K562 (cell line): ENCODE data around the gene UBL7. TPM values are rescaled to one million over a fixed set of nuclear protein-coding genes. Genes with fewer than 3 reads are reported as not detected.

Experiments
- ATAC-seq: fragments of 200-7000 bp; cut with Tn5 transposase; 3 replicates; pipeline ENCODE4 v1.9.1; 2020; ENCODE audit warnings: moderate library complexity
- BruUV-seq: library from RNA; stranded (reverse); fragments of 400-500 nt; replicated peaks from 2 replicates; lab custom pipeline; 2021; lab: Mats Ljungman, UMichigan
- CTCF ChIA-PET: fragments of 300-600 bp; formaldehyde crosslinking; extraction: SDS; loops from one replicate; lab custom pipeline; 2021; ENCODE audit warnings: low intra/inter-chr PET ratio; lab: Yijun Ruan, JAX
- POLR2A ChIA-PET: fragments of 300-600, 350-650 bp; sonication (Branson Sonifier 250); formaldehyde crosslinking; extraction: SDS; loops from one replicate; lab custom pipeline; 2021; ENCODE audit warnings: antibody characterized with exemption, inconsistent platforms; lab: Yijun Ruan, JAX
- DNase-seq, 4 experiments: peaks; one replicate each; pipeline versions ENCODE4 v3.0.0 to v3.0.0-alpha.2; 2011 to 2018; ENCODE audit warnings: low spot score in 3 of 4, mixed read lengths in 3 of 4; ENCODE audit errors: extremely low read depth in 1 of 4
- FAIRE-seq: peaks from 2 replicates; lab custom pipeline; 2011; peaks lifted over from hg19 to GRCh38; lab: Jason Lieb, UNC
- H2AFZ ChIP-seq: 2 replicates; pipeline ENCODE4 v1.6.0; 2011; ENCODE audit warnings: low read depth, low read length, control low read depth, inconsistent platforms
- H3K27ac ChIP-seq: fragments of 200-600 bp; 3 replicates; pipeline ENCODE4 v1.8.0; 2011; ENCODE audit warnings: low read depth, mild to moderate bottlenecking, control low read depth, inconsistent platforms, low read length, moderate library complexity, mixed read lengths; ENCODE audit errors: extremely low read depth
- H3K27me3 ChIP-seq, 2 experiments: fragments of 300-600 bp in 1 of 2; 2 replicates in 1 of 2; 3 replicates in 1 of 2; pipeline versions ENCODE4 v1.6.0 to v1.8.0; 2011; ENCODE audit warnings: inconsistent platforms in 2 of 2, low read length in 2 of 2, mild to moderate bottlenecking in 1 of 2, mixed read lengths in 1 of 2, moderate library complexity in 1 of 2; ENCODE audit not compliant: control insufficient read depth in 2 of 2, insufficient read depth in 2 of 2
- H3K36me3 ChIP-seq: fragments of 300-600 bp; 3 replicates; pipeline ENCODE4 v1.8.0; 2011; ENCODE audit warnings: mild to moderate bottlenecking, low read length, inconsistent platforms; ENCODE audit not compliant: control insufficient read depth, insufficient read depth
- H3K4me1 ChIP-seq, 2 experiments: fragments of 200-600 bp in 1 of 2; replicated peaks in 1 of 2; 2 replicates in 1 of 2; 3 replicates in 1 of 2; pipeline versions ENCODE4 v1.5.1 to v1.8.0; 2011; ENCODE audit warnings: inconsistent platforms in 2 of 2, low read length in 2 of 2, mild to moderate bottlenecking in 1 of 2, mixed read lengths in 1 of 2, moderate library complexity in 1 of 2; ENCODE audit not compliant: control insufficient read depth in 2 of 2, insufficient read depth in 2 of 2
- H3K4me2 ChIP-seq: 2 replicates; pipeline ENCODE4 v1.6.1; 2011; ENCODE audit warnings: low read length, control low read depth, inconsistent platforms, mixed read lengths; ENCODE audit not compliant: insufficient read depth
- H3K4me3 ChIP-seq: fragments of 200-600 bp; sonication (generic), shearing (Covaris generic); 2 replicates; pipeline ENCODE4 v1.5.1; 2016; ENCODE audit warnings: control low read depth, inconsistent platforms
- H3K79me2 ChIP-seq: fragments of 200-600 bp; 3 replicates; pipeline ENCODE4 v1.8.0; 2011; ENCODE audit warnings: low read length, inconsistent platforms; ENCODE audit not compliant: control insufficient read depth, insufficient read depth
- H3K9ac ChIP-seq, 2 experiments: 2 replicates each; pipeline versions ENCODE4 v1.6.0 to v1.6.1; 2011; ENCODE audit warnings: low read depth in 2 of 2, low read length in 2 of 2, control low read depth in 1 of 2, inconsistent platforms in 1 of 2, mild to moderate bottlenecking in 1 of 2, mixed read lengths in 1 of 2; ENCODE audit not compliant: insufficient read depth in 1 of 2
- H3K9me1 ChIP-seq: one replicate; pipeline ENCODE4 v1.6.0; 2011; ENCODE audit warnings: inconsistent platforms, mild to moderate bottlenecking, low read length, moderate library complexity; ENCODE audit not compliant: control insufficient read depth, insufficient read depth
- H3K9me3 ChIP-seq: replicated peaks from 2 replicates; pipeline ENCODE4 v1.5.1; 2011; ENCODE audit warnings: low read depth, low read length, inconsistent platforms; ENCODE audit not compliant: control insufficient read depth, insufficient read depth
- H4K20me1 ChIP-seq: replicated peaks from 2 replicates; pipeline ENCODE4 v1.6.1; 2011; ENCODE audit warnings: low read length, inconsistent platforms, mixed read lengths; ENCODE audit not compliant: control insufficient read depth, insufficient read depth
- CBFA2T3 ChIP-seq: fragments of 450-650 bp; IDR thresholded peaks from 2 replicates; pipeline ENCODE4 v1.6.1; 2017
- DACH1 ChIP-seq: fragments of 450-650 bp; IDR thresholded peaks from 2 replicates; pipeline ENCODE4 v1.6.1; 2018; ENCODE audit not compliant: partially characterized antibody
- LCOR ChIP-seq: sonication (generic); formaldehyde crosslinking; IDR thresholded peaks from 2 replicates; pipeline ENCODE4 v1.8.0; 2022; ENCODE audit warnings: mild to moderate bottlenecking, missing genetic modification reagents
- SMARCC2 ChIP-seq: fragments of 450-650 bp; IDR thresholded peaks from 2 replicates; pipeline ENCODE4 v1.6.1; 2017; ENCODE audit warnings: antibody characterized with exemption, moderate library complexity, mild to moderate bottlenecking, low read depth
- U2AF1 ChIP-seq: fragments of 200-400 bp; formaldehyde crosslinking; optimal IDR thresholded peaks from 2 replicates; pipeline ENCODE3; 2017; ENCODE audit warnings: mild to moderate bottlenecking, low read depth, low read length, moderate library complexity
- ZNF316 ChIP-seq: fragments of 450-650 bp; IDR thresholded peaks from 2 replicates; pipeline ENCODE4 v1.6.1; 2016
- WGBS: fragments of 100-300 bp; shearing (Covaris generic); methylation state at CpG from one replicate; pipeline ENCODE4 v1.1.6; 2016; ENCODE audit warnings: low coverage, mixed read lengths; ENCODE audit not compliant: insufficient coverage; ENCODE audit errors: missing lambda C conversion rate; 5-methylcytosine and 5-hydroxymethylcytosine counted together
- in situ Hi-C: fragments of 300-500 bp; cut with MboI; formaldehyde crosslinking; loops from 4 replicates; pipeline ENCODE4 v1.15.0; 2018; ENCODE audit warnings: inconsistent platforms, mixed read lengths
- intact Hi-C: fragments of 100-400 bp; cut with micrococcal nuclease; formaldehyde crosslinking; loops from 2 replicates; pipeline ENCODE4 v1.14.2; 2022
- polyA plus RNA-seq, 8 experiments: library from polyadenylated mRNA; depleted of rRNA in 4 of 8; stranded (reverse) in 5 of 8; unstranded in 3 of 8; fragments of >200 nt; fragmentation: Nextera tagmentation in 2 of 8; fragmentation: Illumina TruSeq in 1 of 8; extraction: Ambion mirVana in 2 of 8; extraction: Trizol in 1 of 8; gene quantifications; 2 replicates each; pipeline versions ENCODE4 v1.2.1 to v1.2.3, GENCODE V29; 2011 to 2014; ENCODE audit warnings: inconsistent platforms in 1 of 8, missing spikeins in 1 of 8
- total RNA-seq, 7 experiments: library from RNA; depleted of rRNA in 6 of 7; stranded (reverse); fragments of >200 nt in 6 of 7; fragmentation: Illumina TruSeq in 2 of 7; extraction: Trizol in 2 of 7; gene quantifications; 2 replicates each; pipeline versions ENCODE4 v1.2.1 to v1.2.3, GENCODE V29; 2011 to 2021; ENCODE audit warnings: low replicate concordance in 1 of 7

Gene UBL7
- total and polyA plus RNA-seq, 9 of the 15 experiments (the other 6 are each of a cell fraction or from before 2014, with no cell fraction given), result 19.2 to 63.4 (median 44.9) TPM

GRCh38 chr15:74421302-74422245 lies 39.4 kb downstream of the UBL7 start:
- Histone ChIP-seq H3K4me3 (no peak overlapping the region), H3K9me1 (peaks cover 8% of the 10 kb centered on the region), H3K9ac (peak overlapping the region in 1 of 2 experiments; percentile 82; a peak in 2 of 4 replicates), H3K9me3 (no peaks in the 10 kb centered on the region), H3K79me2 (peaks cover 81% of the 10 kb centered on the region), H3K27ac (no peak overlapping the region), H3K4me2 (no peak overlapping the region), H4K20me1 (peaks cover 34% of the 10 kb centered on the region), H3K4me1 (peaks cover 52 to 69% of the 10 kb centered on the region in 2 experiments), H3K27me3 (no peaks in the 10 kb centered on the region), H2AFZ (no peak overlapping the region), H3K36me3 (peaks cover 46% of the 10 kb centered on the region)
- intact Hi-C loops, result no loop called here
- FAIRE-seq (no peak), DNase-seq (no peak), ATAC-seq (no peak)
- no TSS peak for BruUV-seq
- in situ Hi-C loops, result no loop called here
- TF ChIP-seq SMARCC2, result no peak
- POLR2A ChIA-PET, result interaction anchor here (1.3 kb wide), 1 partner anchor 9 kb away, joined by 6 read pairs; no protein-coding TSS in a partner anchor
- CTCF ChIA-PET, result interaction anchor here (0.5 kb wide), 1 partner anchor 77 kb away, joined by 3 read pairs; no protein-coding TSS in a partner anchor
- 84% methylated on average over 20 of the region's 20 CpGs for WGBS

GRCh38 chr15:74420193-74420905 lies 40.6 kb downstream of the UBL7 start:
- H3K9ac ChIP-seq, result peak overlapping the region in 1 of 2 experiments; percentile 82; a peak in 2 of 4 replicates
- no TSS peak for BruUV-seq
- ATAC-seq, result peak; percentile 23
- peaks cover 49% of the 10 kb centered on the region for H3K36me3 ChIP-seq
- H2AFZ ChIP-seq, result no peak overlapping the region
- H4K20me1 ChIP-seq, result peaks cover 29% of the 10 kb centered on the region
- intact Hi-C loops (no loop called here), in situ Hi-C loops (no loop called here)
- H3K4me2 ChIP-seq, result no peak overlapping the region; the same call in 1 of the 2 replicates
- H3K79me2 ChIP-seq, result peaks cover 69% of the 10 kb centered on the region
- no peaks in the 10 kb centered on the region for H3K9me3 ChIP-seq
- no peak overlapping the region for H3K27ac ChIP-seq
- no peak for DNase-seq
- TF ChIP-seq LCOR (CRISPR knock-in tag), result no peak
- peak; percentile 15; the same call in 1 of the 2 replicates for TF ChIP-seq CBFA2T3
- no peak for TF ChIP-seq U2AF1
- TF ChIP-seq ZNF316, result 0 out of 2 replicates have a peak, but pooled peaks have one; percentile 13
- no peak for TF ChIP-seq DACH1
- TF ChIP-seq, all 486 proteins: peak for 2
- Histone ChIP-seq H3K27me3 (no peaks in the 10 kb centered on the region), H3K4me1 (peaks cover 46 to 68% of the 10 kb centered on the region in 2 experiments), H3K9me1 (peaks cover 8% of the 10 kb centered on the region), H3K4me3 (no peak overlapping the region)
- WGBS, result 55% methylated on average over 8 of the region's 10 CpGs
- ChIA-PET POLR2A (interaction anchor here (0.5 to 1.6 kb wide), 3 partner anchors 11 to 148 kb away, joined by 3 to 5 read pairs (median 3); partner anchors contain the start of gene UBL7), CTCF (no interaction called here)
- peak; percentile 11 for FAIRE-seq
